Activated effector memory CD4-positive, alpha-beta T cell treated with Interleukin-2 at 50 U/mL for 16 hours (primary cell): ENCODE measurements around the gene PRKCH.

ENCODE experiments used
- DNase-seq: peaks from one replicate; pipeline ENCODE4 v3.0.0-alpha.2; 2020

The PRKCH gene

GRCh38 chr14:61433828-61434227, 112.4 kb downstream of the PRKCH start:
- DNase-seq: no peak

- no peak for DNase-seq
Measured at GRCh38 chr14:61434311-61434710, 112.9 kb downstream of the PRKCH start.

GRCh38 chr14:61435563-61436337, 114.4 kb downstream of the PRKCH start:
- DNase-seq: no peak

GRCh38 chr14:61437381-61437780, 116.0 kb downstream of the PRKCH start:
- DNase-seq: no peak

- no peak for DNase-seq
Measured at GRCh38 chr14:61438036-61438435, 116.7 kb downstream of the PRKCH start.

GRCh38 chr14:61438497-61438859, 117.1 kb downstream of the PRKCH start:
- no peak for DNase-seq

GRCh38 chr14:61438860-61439765, 117.7 kb downstream of the PRKCH start:
- no peak for DNase-seq

GRCh38 chr14:61439779-61440418, 118.5 kb downstream of the PRKCH start:
- no peak for DNase-seq

GRCh38 chr14:61443481-61443880, 122.1 kb downstream of the PRKCH start:
- no peak for DNase-seq

- peak; percentile 43 for DNase-seq
Measured at GRCh38 chr14:61444215-61444768, 122.9 kb downstream of the PRKCH start.

- DNase-seq: no peak
Measured at GRCh38 chr14:61451491-61451890, 130.1 kb downstream of the PRKCH start.

GRCh38 chr14:61451891-61452400, 130.6 kb downstream of the PRKCH start:
- no peak for DNase-seq

GRCh38 chr14:61452452-61452851, 131.1 kb downstream of the PRKCH start:
- peak; percentile 56 for DNase-seq

GRCh38 chr14:61453103-61453767, 131.9 kb downstream of the PRKCH start:
- no peak for DNase-seq

GRCh38 chr14:61454545-61454944, 133.2 kb downstream of the PRKCH start:
- DNase-seq: no peak

- no peak for DNase-seq
Measured at GRCh38 chr14:61455351-61455750, 134.0 kb downstream of the PRKCH start.

- peak; percentile 54 for DNase-seq
Measured at GRCh38 chr14:61456720-61457119, 135.3 kb downstream of the PRKCH start.

GRCh38 chr14:61458766-61459165, 137.4 kb downstream of the PRKCH start:
- DNase-seq: no peak

GRCh38 chr14:61459229-61459628, 137.8 kb downstream of the PRKCH start:
- no peak for DNase-seq

- DNase-seq: no peak
Measured at GRCh38 chr14:61460063-61460462, 138.7 kb downstream of the PRKCH start.

GRCh38 chr14:61460718-61461611, 139.6 kb downstream of the PRKCH start:
- DNase-seq: no peak
